Mesenchymal stem cell (in vitro differentiated cells and primary cell): Measurements from ENCODE around the gene ARHGEF40.

Experiments used
- DNase-seq: peaks from one replicate; pipeline ENCODE4 v3.0.0-alpha.2; 2013
- H2AFZ ChIP-seq: one replicate; pipeline ENCODE4 v1.6.1; 2013; ENCODE audit warnings: low read depth, mild to moderate bottlenecking, control low read depth, inconsistent platforms, low read length, moderate library complexity
- H2AK5ac ChIP-seq: 2 replicates; pipeline ENCODE4 v1.6.1; 2013; ENCODE audit warnings: low read length, moderate library complexity, mild to moderate bottlenecking, inconsistent platforms; ENCODE audit not compliant: severe bottlenecking
- H2BK120ac ChIP-seq: one replicate; pipeline ENCODE4 v1.6.1; 2013; ENCODE audit warnings: low read depth, mild to moderate bottlenecking, inconsistent platforms, low read length, moderate library complexity
- H2BK12ac ChIP-seq, 2 experiments: one replicate each; pipeline ENCODE4 v1.6.1; 2013; ENCODE audit warnings: inconsistent platforms in 2 of 2, low read length in 2 of 2, mild to moderate bottlenecking in 2 of 2, moderate library complexity in 2 of 2, control low read depth in 1 of 2
- H2BK15ac ChIP-seq: one replicate; pipeline ENCODE4 v1.6.1; 2013; ENCODE audit warnings: mild to moderate bottlenecking, low read depth, inconsistent platforms; ENCODE audit not compliant: poor library complexity, severe bottlenecking
- H2BK5ac ChIP-seq: 2 replicates; pipeline ENCODE4 v1.6.1; 2013; ENCODE audit warnings: low read depth, mild to moderate bottlenecking, low read length, control low read depth, inconsistent platforms; ENCODE audit not compliant: poor library complexity, severe bottlenecking
- H3K14ac ChIP-seq, 2 experiments: one replicate each; pipeline ENCODE4 v1.6.1; 2013; ENCODE audit warnings: inconsistent platforms in 2 of 2, low read length in 2 of 2, control low read depth in 1 of 2, mild to moderate bottlenecking in 1 of 2, moderate library complexity in 1 of 2
- H3K18ac ChIP-seq, 2 experiments: one replicate each; pipeline ENCODE4 v1.6.1; 2013; ENCODE audit warnings: inconsistent platforms in 2 of 2, low read length in 2 of 2, control low read depth in 1 of 2, low read depth in 1 of 2, mild to moderate bottlenecking in 1 of 2
- H3K23ac ChIP-seq, 2 experiments: one replicate each; pipeline ENCODE4 v1.6.1; 2013; ENCODE audit warnings: inconsistent platforms in 2 of 2, low read length in 2 of 2, mild to moderate bottlenecking in 2 of 2, moderate library complexity in 2 of 2, control low read depth in 1 of 2
- H3K27ac ChIP-seq: 2 replicates; pipeline ENCODE4 v1.5.1; 2013; ENCODE audit warnings: mild to moderate bottlenecking, moderate library complexity, low read length, control low read depth, inconsistent platforms; ENCODE audit not compliant: poor library complexity, severe bottlenecking
- H3K27me3 ChIP-seq, 2 experiments: 2 replicates each; pipeline versions ENCODE4 v1.6.1 to v1.7.0; 2013; ENCODE audit warnings: low read length in 2 of 2, mild to moderate bottlenecking in 2 of 2, moderate library complexity in 2 of 2, control low read depth in 1 of 2, inconsistent platforms in 1 of 2; ENCODE audit not compliant: control insufficient read depth in 1 of 2, insufficient read depth in 1 of 2
- H3K36me3 ChIP-seq, 2 experiments: 2 replicates each; pipeline versions ENCODE4 v1.6.1 to v1.7.0; 2013; ENCODE audit warnings: low read length in 2 of 2, control low read depth in 1 of 2, inconsistent platforms in 1 of 2, low read depth in 1 of 2, mild to moderate bottlenecking in 1 of 2; ENCODE audit not compliant: insufficient read depth in 2 of 2, control insufficient read depth in 1 of 2
- H3K4ac ChIP-seq, 2 experiments: one replicate each; pipeline ENCODE4 v1.6.1; 2013; ENCODE audit warnings: inconsistent platforms in 2 of 2, low read length in 2 of 2, mild to moderate bottlenecking in 2 of 2, moderate library complexity in 2 of 2, control low read depth in 1 of 2, low read depth in 1 of 2
- H3K4me1 ChIP-seq: 2 replicates; pipeline ENCODE4 v1.6.1; 2013; ENCODE audit warnings: low read depth, low read length, control low read depth; ENCODE audit not compliant: control insufficient read depth, insufficient read depth
- H3K4me2 ChIP-seq: 2 replicates; pipeline ENCODE4 v1.6.1; 2013; ENCODE audit warnings: low read length, mild to moderate bottlenecking, inconsistent platforms; ENCODE audit not compliant: poor library complexity, severe bottlenecking
- H3K4me3 ChIP-seq, 2 experiments: 2 replicates each; pipeline versions ENCODE4 v1.5.1 to v1.7.0; 2013; ENCODE audit warnings: low read length in 2 of 2, mild to moderate bottlenecking in 2 of 2, control low read depth in 1 of 2, low read depth in 1 of 2; ENCODE audit not compliant: insufficient read depth in 1 of 2
- H3K79me1 ChIP-seq: replicated peaks from 2 replicates; pipeline ENCODE4 v1.6.1; 2013; ENCODE audit warnings: mild to moderate bottlenecking, control low read depth, low read length, inconsistent platforms; ENCODE audit not compliant: poor library complexity, severe bottlenecking
- H3K9ac ChIP-seq: 2 replicates; pipeline ENCODE4 v1.7.0; 2013; ENCODE audit warnings: mild to moderate bottlenecking, low read length, moderate library complexity
- H3K9me3 ChIP-seq: 2 replicates; pipeline ENCODE4 v1.7.0; 2013; ENCODE audit warnings: mild to moderate bottlenecking, low read length; ENCODE audit not compliant: control insufficient read depth
- H4K8ac ChIP-seq: one replicate; pipeline ENCODE4 v1.6.1; 2013; ENCODE audit warnings: inconsistent platforms, mild to moderate bottlenecking, low read length, moderate library complexity
- H4K91ac ChIP-seq: one replicate; pipeline ENCODE4 v1.6.1; 2013; ENCODE audit warnings: mild to moderate bottlenecking, low read length, inconsistent platforms
- whole genome bisulfite sequencing: methylation state at CpG from one replicate; pipeline ENCODE4 v1.1.7; 2013; ENCODE audit warnings: mixed read lengths; 5-methylcytosine and 5-hydroxymethylcytosine counted together

The ARHGEF40 gene

DNA sequence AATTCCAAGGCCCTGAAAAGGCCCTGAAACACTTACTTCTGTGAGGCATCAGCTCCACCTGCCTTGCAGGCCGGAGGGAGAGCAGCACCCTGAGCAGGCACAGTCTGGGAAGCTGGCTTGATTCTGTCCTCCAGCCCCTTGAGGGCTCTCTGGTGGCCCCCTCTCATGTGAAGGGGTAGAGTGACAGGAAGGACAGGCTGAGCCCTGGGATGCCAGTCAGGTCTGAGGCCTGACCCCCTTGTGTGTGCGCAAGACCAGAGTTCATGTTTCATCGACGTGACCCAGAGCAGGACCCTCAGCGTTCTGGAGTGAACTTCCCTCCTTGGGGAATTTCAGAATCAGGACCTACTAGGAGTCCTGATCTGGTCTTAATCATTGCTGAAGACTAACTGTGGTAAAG lies 11.2 kb upstream of the ARHGEF40 start:
- H3K4me2 ChIP-seq, result no peak overlapping the region
- no peak overlapping the region for H4K91ac ChIP-seq
- no peaks in the 10 kb centered on the region for H3K79me1 ChIP-seq
- H3K27ac ChIP-seq, result no peak overlapping the region
- H2BK120ac ChIP-seq, result no peak overlapping the region
- no peak overlapping the region for H4K8ac ChIP-seq
- H3K23ac ChIP-seq, result no peak overlapping the region
- H2AK5ac ChIP-seq, result no peak overlapping the region
- no peak overlapping the region for H2AFZ ChIP-seq
- H3K4ac ChIP-seq, result no peak overlapping the region
- no peaks in the 10 kb centered on the region for H3K9me3 ChIP-seq
- no peak overlapping the region for H3K18ac ChIP-seq
- H3K4me1 ChIP-seq, result peaks cover 19% of the 10 kb centered on the region
- H2BK12ac ChIP-seq, result no peak overlapping the region
- no peak overlapping the region for H3K14ac ChIP-seq
- H3K27me3 ChIP-seq, result no peaks in the 10 kb centered on the region
- no peak overlapping the region for H2BK15ac ChIP-seq
- H3K4me3 ChIP-seq, result no peak overlapping the region
- 89% methylated on average over 5 of the region's 5 CpGs for WGBS
- no peak overlapping the region for H2BK5ac ChIP-seq
- DNase-seq, result no peak
- H3K36me3 ChIP-seq, result no peaks in the 10 kb centered on the region
- H3K9ac ChIP-seq, result no peak overlapping the region

GRCh38 chr14:21059842-21060613 lies 10.1 kb upstream of the ARHGEF40 start:
- H3K9me3 ChIP-seq, result no peaks in the 10 kb centered on the region
- H3K18ac ChIP-seq, result no peak overlapping the region
- no peaks in the 10 kb centered on the region for H3K79me1 ChIP-seq
- H4K8ac ChIP-seq, result no peak overlapping the region
- H3K9ac ChIP-seq, result no peak overlapping the region
- no peak overlapping the region for H3K23ac ChIP-seq
- DNase-seq, result no peak
- no peak overlapping the region for H2AK5ac ChIP-seq
- no peak overlapping the region for H2BK5ac ChIP-seq
- no peak overlapping the region for H3K27ac ChIP-seq
- H3K27me3 ChIP-seq, result no peaks in the 10 kb centered on the region
- no peak overlapping the region for H2BK15ac ChIP-seq
- no peak overlapping the region for H4K91ac ChIP-seq
- H2BK12ac ChIP-seq, result no peak overlapping the region
- H3K4ac ChIP-seq, result no peak overlapping the region
- H2AFZ ChIP-seq, result no peak overlapping the region
- H3K4me3 ChIP-seq, result no peak overlapping the region
- no peaks in the 10 kb centered on the region for H3K36me3 ChIP-seq
- H3K4me1 ChIP-seq, result peaks cover 19% of the 10 kb centered on the region
- 86% methylated on average over 8 of the region's 8 CpGs for WGBS
- H2BK120ac ChIP-seq, result no peak overlapping the region
- no peak overlapping the region for H3K4me2 ChIP-seq
- H3K14ac ChIP-seq, result no peak overlapping the region

DNA sequence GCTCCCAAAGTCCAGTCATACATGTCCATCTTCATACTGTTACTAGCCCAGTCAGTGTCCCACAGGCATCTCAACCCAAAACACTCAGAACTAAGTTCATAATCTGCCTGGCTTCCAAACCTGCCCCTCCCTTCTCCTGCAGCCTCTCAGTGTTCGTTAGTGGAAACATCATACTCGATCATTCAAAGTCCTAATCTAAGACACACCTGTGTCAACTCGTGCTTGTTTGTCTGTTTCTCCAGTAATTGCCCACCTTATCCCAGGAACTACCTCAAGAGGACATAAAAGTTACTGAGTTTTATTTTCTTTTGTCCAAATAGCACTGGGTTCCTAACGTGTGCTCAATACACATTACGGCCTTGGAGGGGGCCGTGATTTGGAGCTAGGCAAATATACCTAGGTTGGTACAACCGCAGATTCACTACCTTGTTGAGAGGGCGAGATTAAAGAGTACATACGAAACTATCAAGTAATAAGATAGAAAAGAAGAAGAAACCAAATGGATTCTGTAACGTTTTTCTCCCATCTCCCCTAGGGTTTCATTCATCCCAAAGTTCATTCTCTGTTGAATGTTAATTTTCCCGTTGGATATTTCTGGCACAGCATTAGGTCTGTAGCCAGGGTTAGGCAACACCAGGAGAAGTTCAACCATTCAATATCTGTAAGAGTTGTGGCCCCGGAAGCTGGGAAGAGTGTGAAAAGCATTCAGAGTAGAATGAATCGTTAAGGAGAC lies 9.3 kb upstream of the ARHGEF40 start:
- no peak overlapping the region for H3K9ac ChIP-seq
- H2BK120ac ChIP-seq, result no peak overlapping the region
- H3K27ac ChIP-seq, result no peak overlapping the region
- no peak overlapping the region for H3K23ac ChIP-seq
- no peak overlapping the region for H4K91ac ChIP-seq
- no peaks in the 10 kb centered on the region for H3K27me3 ChIP-seq
- H2BK12ac ChIP-seq, result no peak overlapping the region
- H3K4me3 ChIP-seq, result no peak overlapping the region
- H4K8ac ChIP-seq, result no peak overlapping the region
- no peak overlapping the region for H2BK15ac ChIP-seq
- H3K4me2 ChIP-seq, result no peak overlapping the region
- H2AK5ac ChIP-seq, result peak overlapping the region; percentile 93
- no peak overlapping the region for H2BK5ac ChIP-seq
- H3K36me3 ChIP-seq, result no peaks in the 10 kb centered on the region
- peaks cover 14% of the 10 kb centered on the region for H3K4me1 ChIP-seq
- no peaks in the 10 kb centered on the region for H3K79me1 ChIP-seq
- no peak overlapping the region for H2AFZ ChIP-seq
- no peak for DNase-seq
- no peak overlapping the region for H3K14ac ChIP-seq
- WGBS, result 87% methylated on average over 13 of the region's 13 CpGs
- no peak overlapping the region for H3K4ac ChIP-seq
- H3K18ac ChIP-seq, result no peak overlapping the region
- H3K9me3 ChIP-seq, result no peaks in the 10 kb centered on the region

DNA sequence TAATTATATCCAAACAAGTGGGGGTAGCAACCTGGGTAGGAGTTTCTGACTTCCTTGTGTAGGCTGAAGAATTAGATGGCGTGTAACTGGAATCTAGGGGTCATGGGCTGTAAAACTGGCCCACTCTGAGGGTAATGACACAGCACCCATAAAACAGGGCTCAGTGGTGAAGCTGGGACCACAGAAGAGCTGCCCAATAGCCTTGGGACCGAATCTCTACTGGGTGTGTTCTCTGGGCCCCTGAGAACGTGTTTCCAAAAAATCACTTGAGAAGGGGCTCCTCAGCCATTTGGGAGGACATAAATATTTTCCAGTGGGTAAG lies 8.8 kb upstream of the ARHGEF40 start:
- no peak overlapping the region for H2BK15ac ChIP-seq

More for the DNA sequence above, 8.8 kb upstream of the ARHGEF40 start:
- Histone ChIP-seq H2AK5ac (peak overlapping the region; percentile 93), H3K79me1 (no peaks in the 10 kb centered on the region), H3K23ac (no peak overlapping the region), H3K9me3 (no peaks in the 10 kb centered on the region), H3K4me1 (peaks cover 13% of the 10 kb centered on the region), H3K4me2 (no peak overlapping the region), H3K9ac (no peak overlapping the region), H3K18ac (no peak overlapping the region), H2BK12ac (no peak overlapping the region), H4K91ac (no peak overlapping the region), H3K14ac (no peak overlapping the region), H4K8ac (no peak overlapping the region), H2AFZ (no peak overlapping the region), H3K27me3 (no peaks in the 10 kb centered on the region), H2BK5ac (peak overlapping the region; percentile 39), H3K36me3 (no peaks in the 10 kb centered on the region), H2BK120ac (no peak overlapping the region), H3K27ac (no peak overlapping the region), H3K4ac (no peak overlapping the region), H3K4me3 (no peak overlapping the region)
- 94% methylated on average over 3 of the region's 3 CpGs for WGBS
- no peak for DNase-seq
